Fibroblast of villous mesenchyme (primary cell): ENCODE results near the gene MECP2. TPM values are rescaled to one million over a fixed set of nuclear protein-coding genes. Genes with fewer than 3 reads are reported as not detected.
A peak's percentile ranks its signal among the peaks of the same experiment; 100 is the strongest.

Experiments used
- DNase-seq: peaks from one replicate; pipeline ENCODE4 v3.0.0-alpha.2; 2010; ENCODE audit warnings: low read depth
- H3K4me3 ChIP-seq: 2 replicates; pipeline ENCODE4 v1.5.1; 2011; ENCODE audit warnings: low read depth, mild to moderate bottlenecking, low read length
- total RNA-seq: library from RNA; depleted of rRNA; stranded (reverse); fragments of >200 nt; gene quantifications from 2 replicates; pipeline ENCODE4 v1.2.3, GENCODE V29; 2012
- TF ChIP-seq, protein P1 (sequence below): IDR thresholded peaks from 2 replicates; pipeline ENCODE4 v1.5.1; 2012; ENCODE audit warnings: low read depth, mild to moderate bottlenecking, low read length; ENCODE audit not compliant: insufficient read depth

MECP2 gene
- total RNA-seq, 1 donor, result 28.5 TPM

DNA sequence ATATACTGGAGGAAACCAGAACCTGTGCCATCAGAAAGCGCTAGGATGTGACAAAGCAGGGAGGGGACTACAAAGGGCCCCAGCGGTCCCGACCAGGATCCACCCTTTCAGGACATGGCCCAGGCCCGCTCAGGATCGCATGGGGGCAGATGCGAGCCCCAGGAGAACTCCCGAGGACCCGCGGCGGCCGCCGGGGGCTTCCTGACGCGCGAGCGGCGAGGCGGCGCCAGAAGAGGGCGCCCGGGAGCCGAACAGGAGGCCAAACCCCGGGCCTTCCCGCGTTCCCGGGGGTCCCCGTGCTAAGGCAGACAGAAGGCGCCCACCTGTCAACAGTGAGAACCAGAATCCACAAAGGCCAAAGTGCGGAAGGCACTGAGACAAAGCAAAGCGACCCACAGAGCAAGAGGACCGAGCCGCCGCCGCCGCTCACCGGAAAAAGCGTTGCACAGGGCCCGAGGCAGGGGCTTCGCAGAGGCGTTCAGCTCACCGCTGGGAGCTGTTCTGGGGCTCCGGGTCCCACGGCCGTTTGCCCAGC lies 39.2 kb upstream of the MECP2 start:
- H3K4me3 ChIP-seq, result peak overlapping the region; percentile 24
- DNase-seq, result peak; percentile 56
- TF ChIP-seq, protein P1, sequence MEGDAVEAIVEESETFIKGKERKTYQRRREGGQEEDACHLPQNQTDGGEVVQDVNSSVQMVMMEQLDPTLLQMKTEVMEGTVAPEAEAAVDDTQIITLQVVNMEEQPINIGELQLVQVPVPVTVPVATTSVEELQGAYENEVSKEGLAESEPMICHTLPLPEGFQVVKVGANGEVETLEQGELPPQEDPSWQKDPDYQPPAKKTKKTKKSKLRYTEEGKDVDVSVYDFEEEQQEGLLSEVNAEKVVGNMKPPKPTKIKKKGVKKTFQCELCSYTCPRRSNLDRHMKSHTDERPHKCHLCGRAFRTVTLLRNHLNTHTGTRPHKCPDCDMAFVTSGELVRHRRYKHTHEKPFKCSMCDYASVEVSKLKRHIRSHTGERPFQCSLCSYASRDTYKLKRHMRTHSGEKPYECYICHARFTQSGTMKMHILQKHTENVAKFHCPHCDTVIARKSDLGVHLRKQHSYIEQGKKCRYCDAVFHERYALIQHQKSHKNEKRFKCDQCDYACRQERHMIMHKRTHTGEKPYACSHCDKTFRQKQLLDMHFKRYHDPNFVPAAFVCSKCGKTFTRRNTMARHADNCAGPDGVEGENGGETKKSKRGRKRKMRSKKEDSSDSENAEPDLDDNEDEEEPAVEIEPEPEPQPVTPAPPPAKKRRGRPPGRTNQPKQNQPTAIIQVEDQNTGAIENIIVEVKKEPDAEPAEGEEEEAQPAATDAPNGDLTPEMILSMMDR, result peak; percentile 60

DNA sequence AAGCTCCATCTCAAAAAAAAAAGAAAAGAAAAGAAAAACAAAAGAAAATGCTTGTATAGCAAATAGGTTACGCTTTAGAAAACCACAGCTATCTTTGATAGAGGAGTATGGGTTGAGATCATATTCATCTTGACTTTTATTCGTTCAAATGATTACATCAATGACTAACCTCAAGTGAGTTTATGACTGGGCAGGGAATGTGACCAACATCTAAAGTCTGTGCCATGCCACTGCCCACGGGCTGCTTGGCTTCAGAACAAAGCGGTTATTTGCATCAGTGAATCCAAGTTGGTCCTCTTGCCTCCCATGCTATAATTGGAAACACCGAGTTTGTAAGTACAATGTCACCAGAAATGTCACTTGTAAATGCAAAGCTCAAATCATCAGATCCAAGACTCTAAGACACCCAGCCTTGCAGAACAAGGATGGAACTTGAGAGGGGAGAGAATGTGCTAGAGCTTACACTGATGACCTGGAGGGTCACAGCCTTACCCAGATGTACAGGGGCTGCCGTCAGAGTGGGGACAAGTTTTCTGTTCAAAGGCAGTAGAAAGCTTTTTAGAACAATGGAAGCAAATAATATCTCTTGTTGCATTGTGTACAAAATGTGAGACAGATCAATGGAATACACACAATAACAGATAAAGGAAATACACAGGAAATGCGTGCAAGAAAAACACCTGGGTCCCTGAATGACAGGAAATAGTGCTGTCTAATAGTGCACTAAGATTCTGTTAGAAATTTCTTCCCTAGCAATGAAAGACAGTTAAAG lies 38.1 kb upstream of the MECP2 start:
- DNase-seq, result no peak
- H3K4me3 ChIP-seq, result no peak overlapping the region
- TF ChIP-seq, protein P1, result no peak

DNA sequence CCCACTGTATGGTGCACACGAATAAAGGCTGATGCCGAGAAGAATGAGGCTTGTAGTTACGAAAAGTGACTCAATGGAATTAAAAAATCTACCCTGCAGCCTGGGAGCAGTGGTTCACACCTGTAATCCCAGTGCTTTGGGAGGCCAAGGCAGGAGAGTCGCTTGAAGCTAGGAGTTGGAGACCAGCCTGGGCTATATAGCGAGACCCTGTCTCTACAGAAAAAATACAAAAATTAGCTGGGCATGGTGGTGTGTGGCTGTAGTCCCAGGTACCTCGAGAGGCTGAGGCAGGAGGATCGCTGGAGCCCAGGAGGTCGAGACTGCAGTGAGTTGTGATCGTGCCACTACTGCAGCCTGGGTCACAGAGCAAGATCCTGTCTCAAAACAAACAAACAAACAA lies 34.8 kb upstream of the MECP2 start:
- H3K4me3 ChIP-seq, result no peak overlapping the region
- TF ChIP-seq, protein P1, result no peak
- no peak for DNase-seq

DNA sequence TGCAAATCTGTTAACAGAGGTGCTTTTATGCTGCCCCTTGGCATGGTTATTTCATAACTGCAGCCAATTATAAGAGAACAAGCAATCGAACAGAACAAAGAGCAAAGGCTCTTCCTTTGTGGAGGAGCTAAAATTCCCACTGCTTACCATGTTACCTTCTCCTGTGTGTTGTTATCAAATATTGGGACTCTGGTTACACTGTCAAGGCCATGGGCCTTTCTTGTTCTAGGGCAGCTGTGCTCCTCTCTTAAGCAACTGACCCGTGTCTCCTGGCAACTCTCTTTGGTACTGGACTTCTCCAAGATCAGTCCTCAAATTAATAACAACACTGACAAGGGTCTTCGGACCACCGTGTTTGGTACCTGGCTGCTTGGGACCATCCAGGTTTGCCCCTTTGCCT lies 34.4 kb upstream of the MECP2 start:
- no peak for DNase-seq
- H3K4me3 ChIP-seq, result no peak overlapping the region
- TF ChIP-seq, protein P1, result no peak

DNA sequence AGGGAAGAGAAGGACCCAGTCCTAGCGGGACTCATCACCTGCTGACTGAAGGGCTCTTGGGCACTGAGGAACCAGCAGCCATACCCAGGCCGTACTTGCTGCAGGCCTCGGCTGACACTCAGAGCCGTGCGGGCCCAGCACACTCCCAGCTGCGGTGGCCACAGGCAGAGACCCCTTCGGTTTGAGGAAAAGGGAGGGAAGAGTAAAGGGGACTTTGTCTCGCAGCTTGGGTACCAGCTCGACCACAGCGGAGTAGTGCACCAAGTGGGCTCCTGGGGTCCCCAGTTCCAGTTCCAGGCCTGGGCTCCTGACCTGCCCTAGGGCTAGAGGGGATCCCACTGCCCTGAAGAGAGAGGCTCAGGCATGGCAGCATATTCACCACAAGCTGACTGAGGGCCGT lies 28.6 kb upstream of the MECP2 start:
- no peak overlapping the region for H3K4me3 ChIP-seq
- TF ChIP-seq, protein P1, result no peak
- no peak for DNase-seq

DNA sequence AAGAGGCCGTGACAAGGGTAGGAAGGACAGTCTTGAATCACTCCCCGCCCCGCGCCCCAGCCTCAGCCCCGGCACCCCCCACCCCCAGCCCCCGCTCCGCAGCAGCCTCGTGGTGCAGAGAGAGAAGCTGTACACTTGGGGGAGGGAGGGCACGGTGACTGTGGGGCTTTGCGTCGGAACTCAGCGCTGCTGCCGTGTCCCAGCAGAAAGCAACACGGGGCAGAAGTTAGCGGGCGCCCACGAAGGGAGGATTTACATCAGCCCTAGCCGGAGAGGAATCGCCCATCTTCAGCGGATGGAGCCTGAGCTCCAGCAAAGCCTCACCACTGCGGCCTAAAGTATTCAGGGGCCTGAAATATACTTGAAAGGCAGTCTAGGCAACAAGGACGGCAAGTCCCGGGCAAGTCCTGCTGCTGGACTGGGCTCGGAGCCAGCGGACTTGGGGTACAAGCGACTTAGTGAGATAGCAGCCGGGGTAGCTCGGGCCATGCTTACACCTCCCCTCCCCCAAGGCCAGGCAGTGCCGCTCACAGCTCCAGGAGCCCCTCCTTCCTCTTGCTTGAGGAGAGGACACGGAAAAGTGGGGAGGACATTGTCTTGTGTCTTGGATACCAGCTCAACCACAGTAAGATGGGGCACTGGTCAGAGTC lies 28.0 kb upstream of the MECP2 start:
- no peak overlapping the region for H3K4me3 ChIP-seq
- TF ChIP-seq, protein P1, result no peak
- no peak for DNase-seq
